HEK293T (cell line): ENCODE results near the gene CTIF.

Experiments
- ARNT ChIP-seq: fragments of 450-650 bp; IDR thresholded peaks from 2 replicates; pipeline ENCODE4 v1.6.1; 2017; ENCODE audit warnings: mild to moderate bottlenecking
- CTBP1 ChIP-seq: fragments of 450-650 bp; IDR thresholded peaks from 2 replicates; pipeline ENCODE4 v1.6.1; 2016; ENCODE audit warnings: borderline replicate concordance
- FOXA1 ChIP-seq: fragments of 450-650 bp; IDR thresholded peaks from 2 replicates; pipeline ENCODE4 v1.6.1; 2016; ENCODE audit warnings: mild to moderate bottlenecking
- FOXK2 ChIP-seq: fragments of 450-650 bp; IDR thresholded peaks from 2 replicates; pipeline ENCODE4 v1.6.1; 2016; ENCODE audit warnings: mild to moderate bottlenecking
- SP1 ChIP-seq: fragments of 450-650 bp; IDR thresholded peaks from 2 replicates; pipeline ENCODE4 v1.6.1; 2017
- TARDBP ChIP-seq: fragments of 450-650 bp; IDR thresholded peaks from 2 replicates; pipeline ENCODE4 v1.6.1; 2016

DNA sequence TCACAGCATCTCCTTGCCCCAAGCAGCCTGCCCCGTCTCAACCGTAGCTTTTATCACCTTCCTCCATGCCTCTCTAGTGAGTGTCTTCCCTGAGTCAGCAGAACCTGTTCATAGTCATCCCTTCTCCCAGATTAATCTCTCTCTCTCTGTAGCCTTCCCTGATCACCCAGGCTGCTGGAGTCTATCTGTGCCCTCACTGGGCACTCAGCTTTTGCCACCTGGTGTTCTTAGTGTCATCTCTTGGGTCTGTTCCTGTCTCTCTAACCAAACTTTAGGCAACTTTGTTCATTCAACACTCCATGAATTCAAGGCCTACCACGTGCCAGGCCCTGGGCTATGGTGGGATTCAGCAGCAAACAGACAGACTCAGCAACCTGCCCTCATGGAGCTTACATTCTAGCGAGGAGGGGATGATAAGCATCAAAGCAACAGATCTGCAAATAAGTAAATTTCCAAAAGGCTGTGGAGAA is 252.8 kb downstream of the CTIF start:
- no peak for TF ChIP-seq SP1
- TF ChIP-seq FOXK2: no peak
- TF ChIP-seq ARNT: no peak
- TF ChIP-seq CTBP1: no peak
- no peak for TF ChIP-seq FOXA1
- no peak for TF ChIP-seq TARDBP
